Psoas muscle (tissue), 8 donors: ENCODE measurements around the gene HLF. TPM values are rescaled to one million over a fixed set of nuclear protein-coding genes. Genes with fewer than 3 reads are reported as not detected.
A peak's percentile ranks its signal among the peaks of the same experiment; 100 is the strongest.

ENCODE experiments used
- ATAC-seq, 4 donors: fragments of 200-7000 bp; cut with Tn5 transposase; one replicate each; pipeline ENCODE4 v1.9.1; 2020; ENCODE audit warnings: moderate library complexity in 3 of 4, mild to moderate bottlenecking in 2 of 4
- DNase-seq, 2 donors: peaks; one replicate each; pipeline ENCODE4 v3.0.0-alpha.2; 2020
- H3K27ac ChIP-seq: fragments of 200-600 bp; one replicate; pipeline ENCODE4 v1.8.0; 2022
- H3K27me3 ChIP-seq, 3 donors: fragments of 200-600 bp in 1 of 3; one replicate each; pipeline versions ENCODE4 v1.6.1 to v1.8.0; 2013 to 2022; ENCODE audit warnings: low read length in 2 of 3, mild to moderate bottlenecking in 2 of 3, moderate library complexity in 1 of 3; ENCODE audit not compliant: insufficient read depth in 3 of 3
- H3K36me3 ChIP-seq, 2 donors: fragments of 200-600 bp in 1 of 2; one replicate each; pipeline versions ENCODE4 v1.6.1 to v1.8.0; 2013 to 2022; ENCODE audit warnings: low read depth in 1 of 2, mild to moderate bottlenecking in 1 of 2, moderate library complexity in 1 of 2; ENCODE audit not compliant: insufficient read depth in 1 of 2
- H3K4me1 ChIP-seq: fragments of 200-600 bp; one replicate; pipeline ENCODE4 v1.8.0; 2022
- H3K4me3 ChIP-seq: fragments of 200-600 bp; one replicate; pipeline ENCODE4 v1.8.0; 2022; ENCODE audit warnings: mild to moderate bottlenecking
- H3K9me3 ChIP-seq: fragments of 200-600 bp; one replicate; pipeline ENCODE4 v1.8.0; 2022
- whole genome bisulfite sequencing, 3 donors: extraction: QIAGEN DNeasy Blood & Tissue Kit; methylation state at CpG; one replicate each; pipeline versions ENCODE4 v1.1.6 to v1.1.7; 2013; 5-methylcytosine and 5-hydroxymethylcytosine counted together
- intact Hi-C, 2 donors: fragments of 100-400 bp; cut with DNase I; formaldehyde crosslinking; loops; one replicate each; pipeline versions ENCODE4 v1.11.0 to v1.14.2; 2022
- polyA plus RNA-seq, 3 donors: library from polyadenylated mRNA; stranded (reverse); fragments of 200-250 nt; gene quantifications; one replicate each; pipeline ENCODE4 v1.2.3, GENCODE V29; 2013
- total RNA-seq, 4 donors: library from RNA; stranded (reverse); fragmentation: NEBNext Ultra II Directional in 2 of 4; extraction: Animal tissue kit (Norgen Biotek cat#: 25700) in 2 of 4; gene quantifications; one replicate each; pipeline versions ENCODE4 v1.2.1 to v1.2.4, GENCODE V29; 2021 to 2023
- TF ChIP-seq, protein P1 (sequence below): fragments of 200-600 bp; IDR thresholded peaks from one replicate; pipeline ENCODE4 v1.8.0; 2022; ENCODE audit warnings: antibody characterized with exemption
- donor health status: healthy with polysubstance abuse.
- donor health status: DM: no; HTN: no; CAD: no; lungs with moderate emphysema.
- donor health status: Bipolar disorder and iron deficiency.
- donor health status: healthy.
- donor health status: DM: yes; HTN: yes; CAD: no.
- donor health status: DM: no; HTN: no; CAD: no.
- donor health status: DM: no; HTN: no; CAD: no.
- donor health status: DM: yes; HTN: yes; CAD: no.

The HLF gene
- total and polyA plus RNA-seq, 7 donors = 0.59 to 5.0 (median 3.7) TPM

DNA sequence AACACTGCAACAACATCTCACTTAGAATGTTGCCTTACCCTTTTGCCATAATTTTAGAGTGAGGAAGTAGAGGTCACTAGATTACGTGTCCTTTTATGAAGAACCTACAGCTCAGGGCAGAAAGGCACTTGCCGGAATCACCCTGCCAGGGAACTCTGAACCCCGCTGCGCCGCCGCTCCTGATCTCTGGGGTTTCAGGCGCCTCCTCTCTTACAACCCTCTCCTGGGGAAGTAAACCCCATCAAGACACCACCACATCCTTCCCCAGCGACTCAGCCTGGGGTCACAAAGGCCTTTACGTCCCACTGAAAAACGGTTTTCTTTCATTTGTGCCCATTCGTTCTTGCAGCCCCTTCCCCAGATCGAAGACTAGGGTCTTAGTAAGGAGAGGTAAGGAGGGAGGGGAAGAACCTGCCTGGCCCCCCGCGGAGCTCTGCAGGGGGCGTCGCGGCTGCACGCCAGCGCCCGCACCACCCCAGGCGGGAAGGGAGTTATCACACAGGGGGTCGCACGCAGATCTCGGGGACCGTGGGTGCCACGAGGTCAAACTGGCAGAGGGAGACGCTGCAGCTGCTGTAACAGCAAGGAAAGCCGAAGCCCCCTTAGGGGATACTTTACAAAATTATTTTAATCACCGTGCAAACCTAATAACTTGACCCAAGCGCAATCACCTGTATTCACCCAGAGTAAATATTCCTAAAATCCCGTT is 1.0 kb upstream of the HLF start:
- Histone ChIP-seq H3K4me3 (peak overlapping the region; percentile 74), H3K36me3 (no peaks in the 10 kb centered on the region), H3K9me3 (no peaks in the 10 kb centered on the region), H3K4me1 (peaks cover 14% of the 10 kb centered on the region), H3K27me3 (no peaks in the 10 kb centered on the region), H3K27ac (no peak overlapping the region)
- TF ChIP-seq, protein P1, sequence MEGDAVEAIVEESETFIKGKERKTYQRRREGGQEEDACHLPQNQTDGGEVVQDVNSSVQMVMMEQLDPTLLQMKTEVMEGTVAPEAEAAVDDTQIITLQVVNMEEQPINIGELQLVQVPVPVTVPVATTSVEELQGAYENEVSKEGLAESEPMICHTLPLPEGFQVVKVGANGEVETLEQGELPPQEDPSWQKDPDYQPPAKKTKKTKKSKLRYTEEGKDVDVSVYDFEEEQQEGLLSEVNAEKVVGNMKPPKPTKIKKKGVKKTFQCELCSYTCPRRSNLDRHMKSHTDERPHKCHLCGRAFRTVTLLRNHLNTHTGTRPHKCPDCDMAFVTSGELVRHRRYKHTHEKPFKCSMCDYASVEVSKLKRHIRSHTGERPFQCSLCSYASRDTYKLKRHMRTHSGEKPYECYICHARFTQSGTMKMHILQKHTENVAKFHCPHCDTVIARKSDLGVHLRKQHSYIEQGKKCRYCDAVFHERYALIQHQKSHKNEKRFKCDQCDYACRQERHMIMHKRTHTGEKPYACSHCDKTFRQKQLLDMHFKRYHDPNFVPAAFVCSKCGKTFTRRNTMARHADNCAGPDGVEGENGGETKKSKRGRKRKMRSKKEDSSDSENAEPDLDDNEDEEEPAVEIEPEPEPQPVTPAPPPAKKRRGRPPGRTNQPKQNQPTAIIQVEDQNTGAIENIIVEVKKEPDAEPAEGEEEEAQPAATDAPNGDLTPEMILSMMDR = no peak
- intact Hi-C loops = loop anchor here (1.0 to 5.0 kb wide), 3 partner anchors 25 to 34 kb away; no protein-coding TSS in a partner anchor
- no peak for ATAC-seq
- 19 to 22% (median 19%) methylated on average over 31 of the region's 31 CpGs for WGBS, 3 donors
- DNase-seq = no peak

DNA sequence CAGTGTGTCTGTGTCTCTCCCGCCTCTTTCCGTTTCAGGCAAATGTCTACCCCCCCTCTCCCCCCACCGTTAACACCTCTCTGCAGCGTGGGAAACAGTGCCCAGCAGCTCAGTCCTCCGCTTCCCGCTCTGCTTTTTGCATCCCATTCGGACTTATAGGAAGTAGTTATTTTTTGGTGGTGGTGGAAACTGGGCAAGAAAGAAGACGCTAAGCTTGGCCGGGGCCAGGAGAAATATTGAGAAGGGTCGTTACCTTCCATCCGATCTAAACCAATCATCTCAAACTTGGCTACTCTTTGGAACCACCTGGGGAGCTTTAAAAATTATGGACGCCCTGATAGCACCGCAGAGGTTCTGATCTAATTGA is 499 bp upstream of the HLF start:
- Histone ChIP-seq H3K9me3 (no peaks in the 10 kb centered on the region), H3K4me3 (peak overlapping the region; percentile 74), H3K36me3 (no peaks in the 10 kb centered on the region), H3K4me1 (peaks cover 14% of the 10 kb centered on the region), H3K27me3 (no peaks in the 10 kb centered on the region), H3K27ac (no peak overlapping the region)
- TF ChIP-seq, protein P1 = no peak
- peak in 3 of 4 donors; percentile 13 to 22 (median 22) for ATAC-seq
- WGBS, 3 donors = 1 to 2% (median 2%) methylated on average over 13 of the region's 13 CpGs
- intact Hi-C loops = loop anchor here (1.0 to 5.0 kb wide), 2 partner anchors 26 to 33 kb away; no protein-coding TSS in a partner anchor
- no peak for DNase-seq

DNA sequence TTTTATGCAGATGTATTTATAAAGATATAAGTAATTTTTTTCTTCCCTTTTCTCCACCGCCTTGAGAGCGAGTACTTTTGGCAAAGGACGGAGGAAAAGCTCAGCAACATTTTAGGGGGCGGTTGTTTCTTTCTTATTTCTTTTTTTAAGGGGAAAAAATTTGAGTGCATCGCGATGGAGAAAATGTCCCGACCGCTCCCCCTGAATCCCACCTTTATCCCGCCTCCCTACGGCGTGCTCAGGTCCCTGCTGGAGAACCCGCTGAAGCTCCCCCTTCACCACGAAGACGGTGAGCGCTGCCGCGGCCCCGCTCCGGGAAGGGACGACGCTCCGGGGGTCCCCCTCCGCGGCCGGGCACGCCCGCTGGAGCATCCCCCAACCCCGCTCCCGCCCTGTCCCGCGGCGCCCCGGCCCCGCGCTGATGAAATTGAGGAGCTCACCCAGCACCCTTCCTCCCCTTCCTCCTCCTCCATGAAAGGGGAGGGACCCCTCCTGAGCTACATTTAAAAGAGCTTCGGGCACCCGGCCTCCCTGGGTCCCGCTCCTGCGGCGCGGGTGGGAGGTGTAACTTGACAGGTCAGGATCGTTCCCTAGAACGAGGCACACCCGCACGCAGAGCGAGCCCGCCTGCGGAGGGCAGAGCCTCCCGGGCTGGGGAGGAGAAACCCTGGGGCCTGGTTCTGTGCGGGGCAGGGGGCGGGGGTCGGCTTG is 706 bp downstream of the HLF start:
- ATAC-seq (peak; percentile 38 to 59 (median 39)), DNase-seq (peak; percentile 27 to 57)
- 1 to 2% (median 2%) methylated on average over 41 to 52 of the region's 52 CpGs for WGBS, 3 donors
- TF ChIP-seq, protein P1 = no peak
- H3K27ac ChIP-seq = peak overlapping the region; percentile 61
- H3K4me1 ChIP-seq = peaks cover 9% of the 10 kb centered on the region
- H3K36me3 ChIP-seq = no peaks in the 10 kb centered on the region
- H3K4me3 ChIP-seq = peak overlapping the region; percentile 74
- no peaks in the 10 kb centered on the region for H3K9me3 ChIP-seq
- intact Hi-C loops = no loop called here
- H3K27me3 ChIP-seq = no peaks in the 10 kb centered on the region

DNA sequence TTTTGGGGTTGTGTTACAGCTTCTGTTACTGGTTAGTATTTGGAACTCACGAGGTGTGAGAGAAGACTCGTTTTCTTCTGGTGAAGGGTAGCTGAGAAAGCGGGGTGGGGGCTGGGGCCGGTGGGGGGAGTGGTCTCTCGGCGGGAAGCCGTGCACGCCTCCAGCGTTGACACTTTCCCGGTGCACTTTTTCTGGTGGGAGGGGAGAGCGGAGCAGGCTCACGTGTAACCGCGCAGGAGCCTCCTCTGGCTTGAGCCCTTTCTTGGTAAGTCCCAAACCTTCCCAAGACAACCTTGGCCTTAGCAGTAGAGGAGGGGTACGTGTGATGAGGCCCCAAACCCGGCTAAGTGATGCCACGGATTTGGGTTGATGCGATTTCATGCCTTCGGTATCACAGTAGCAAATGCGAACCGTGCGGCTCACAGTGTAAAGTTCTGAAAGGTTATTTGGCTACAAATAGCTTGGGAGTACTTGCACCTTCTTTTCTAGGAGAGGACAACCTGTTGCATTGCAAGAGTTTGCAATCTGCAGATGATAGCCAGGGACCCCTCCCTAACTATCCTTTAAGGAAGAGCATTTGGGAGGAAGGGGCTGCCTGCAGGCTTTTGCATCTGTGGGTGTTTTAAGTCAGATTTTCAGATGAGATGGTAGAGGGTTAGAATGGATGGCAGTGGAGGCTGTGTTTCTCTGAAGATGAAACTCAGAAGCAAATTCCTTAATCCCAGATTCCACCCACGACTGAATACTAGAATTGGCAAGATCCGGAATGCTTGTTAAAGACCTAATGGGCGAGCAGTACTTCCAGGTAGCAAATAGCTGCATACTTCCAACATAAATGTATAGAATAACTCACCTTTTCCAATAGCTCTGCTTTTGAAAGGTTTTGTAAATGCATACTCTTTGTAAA is 1.5 kb downstream of the HLF start:
- no peak for DNase-seq
- Histone ChIP-seq H3K4me3 (peak overlapping the region; percentile 74), H3K9me3 (no peaks in the 10 kb centered on the region), H3K36me3 (no peaks in the 10 kb centered on the region), H3K27me3 (no peaks in the 10 kb centered on the region), H3K4me1 (peaks cover 8% of the 10 kb centered on the region), H3K27ac (peak overlapping the region; percentile 61)
- TF ChIP-seq, protein P1 = no peak
- peak in 3 of 4 donors; percentile 19 to 26 (median 19) for ATAC-seq
- 17 to 26% (median 23%) methylated on average over 25 of the region's 25 CpGs for WGBS, 3 donors
- intact Hi-C loops = no loop called here
